SK-N-SH treated with all-trans-retinoic acid at 6 μM for 48 hours (cell line): ENCODE results near the gene IFT25.

Experiments
- ATAC-seq: fragments of 200-7000 bp; cut with Tn5 transposase; 3 replicates; pipeline ENCODE4 v1.9.1; 2020; ENCODE audit warnings: mild to moderate bottlenecking, moderate library complexity
- ARNTL ChIP-seq: fragments of 450-650 bp; formaldehyde crosslinking; IDR thresholded peaks from 2 replicates; pipeline ENCODE4 v1.5.0; 2020; ENCODE audit warnings: low read depth, mild to moderate bottlenecking, moderate library complexity, borderline replicate concordance
- BACH2 ChIP-seq: fragments of 250-450 bp; sonication (Bioruptor Pico); IDR thresholded peaks from 2 replicates; pipeline ENCODE4 v1.9.0; 2021; ENCODE audit warnings: mild to moderate bottlenecking, borderline replicate concordance
- CREB5 ChIP-seq: fragments of 250-450 bp; sonication (Bioruptor Pico); IDR thresholded peaks from 2 replicates; pipeline ENCODE4 v1.5.1; 2020; ENCODE audit warnings: low read depth, mild to moderate bottlenecking, moderate library complexity
- CSDC2 ChIP-seq: fragments of 250-450 bp; sonication (Bioruptor Pico); IDR thresholded peaks from 2 replicates; pipeline ENCODE4 v1.5.0; 2020; ENCODE audit warnings: mild to moderate bottlenecking, moderate library complexity
- CSRNP3 ChIP-seq: fragments of 250-450 bp; sonication (Bioruptor Pico); IDR thresholded peaks from 2 replicates; pipeline ENCODE4 v1.5.1; 2021; ENCODE audit warnings: mild to moderate bottlenecking, moderate library complexity
- ESRRG ChIP-seq: fragments of 250-450 bp; sonication (Bioruptor Pico); IDR thresholded peaks from 2 replicates; pipeline ENCODE4 v1.6.1; 2021; ENCODE audit warnings: mild to moderate bottlenecking
- GLIS3 ChIP-seq: fragments of 250-450 bp; sonication (Bioruptor Pico); IDR thresholded peaks from 2 replicates; pipeline ENCODE4 v1.5.0; 2020; ENCODE audit warnings: mild to moderate bottlenecking, moderate library complexity
- ISL1 ChIP-seq: fragments of 250-450 bp; sonication (Bioruptor Pico); IDR thresholded peaks from 2 replicates; pipeline ENCODE4 v2.1.2; 2022; ENCODE audit warnings: mild to moderate bottlenecking, moderate library complexity
- OSR1 ChIP-seq: fragments of 250-450 bp; sonication (Bioruptor Pico); IDR thresholded peaks from 2 replicates; pipeline ENCODE4 v1.8.0; 2022; ENCODE audit warnings: moderate library complexity, mild to moderate bottlenecking, inconsistent platforms
- PATZ1 ChIP-seq: fragments of 250-450 bp; sonication (Bioruptor Pico); IDR thresholded peaks from 2 replicates; pipeline ENCODE4 v1.8.0; 2020; ENCODE audit warnings: mild to moderate bottlenecking, moderate library complexity, borderline replicate concordance
- POU6F1 ChIP-seq: fragments of 250-450 bp; sonication (Bioruptor Pico); IDR thresholded peaks from 2 replicates; pipeline ENCODE4 v1.8.0; 2021; ENCODE audit warnings: low read depth, mild to moderate bottlenecking, moderate library complexity, borderline replicate concordance
- PPARA ChIP-seq: fragments of 250-450 bp; sonication (Bioruptor Pico); IDR thresholded peaks from 2 replicates; pipeline ENCODE4 v1.5.0; 2020; ENCODE audit warnings: mild to moderate bottlenecking, borderline replicate concordance
- RARB ChIP-seq: fragments of 250-450 bp; sonication (Bioruptor Pico); IDR thresholded peaks from 2 replicates; pipeline ENCODE4 v1.8.0; 2021; ENCODE audit warnings: mild to moderate bottlenecking, moderate library complexity
- SNAI2 ChIP-seq: fragments of 250-450 bp; sonication (Bioruptor Pico); IDR thresholded peaks from 2 replicates; pipeline ENCODE4 v1.5.0; 2020; ENCODE audit warnings: mild to moderate bottlenecking, moderate library complexity
- TSHZ2 ChIP-seq: fragments of 250-450 bp; sonication (Bioruptor Pico); IDR thresholded peaks from 2 replicates; pipeline ENCODE4 v1.5.0; 2020; ENCODE audit warnings: mild to moderate bottlenecking, moderate library complexity
- ZC3H10 ChIP-seq: fragments of 250-450 bp; sonication (Bioruptor Pico); IDR thresholded peaks from 2 replicates; pipeline ENCODE4 v1.5.1; 2021; ENCODE audit warnings: mild to moderate bottlenecking, moderate library complexity
- ZFP3 ChIP-seq: fragments of 250-450 bp; sonication (Bioruptor Pico); IDR thresholded peaks from 2 replicates; pipeline ENCODE4 v1.5.0; 2020; ENCODE audit warnings: mild to moderate bottlenecking, moderate library complexity
- ZFP30 ChIP-seq: fragments of 450-650 bp; formaldehyde crosslinking; IDR thresholded peaks from 2 replicates; pipeline ENCODE4 v1.5.0; 2022; ENCODE audit warnings: mild to moderate bottlenecking, moderate library complexity
- ZNF565 ChIP-seq: fragments of 450-650 bp; formaldehyde crosslinking; conservative IDR thresholded peaks from 2 replicates; pipeline ENCODE4 v1.5.0; 2020; ENCODE audit warnings: low read depth, mild to moderate bottlenecking, moderate library complexity
- ZNF70 ChIP-seq: fragments of 450-650 bp; formaldehyde crosslinking; IDR thresholded peaks from 2 replicates; pipeline ENCODE4 v1.5.0; 2020; ENCODE audit warnings: mild to moderate bottlenecking, moderate library complexity
- ZNF8 ChIP-seq: fragments of 450-650 bp; formaldehyde crosslinking; IDR thresholded peaks from 2 replicates; pipeline ENCODE4 v1.5.0; 2020; ENCODE audit warnings: mild to moderate bottlenecking, moderate library complexity

IFT25 gene

GRCh38 chr1:53968125-53968513 lies 22.6 kb upstream of the IFT25 start (continued):
- TF ChIP-seq ZNF70 (CRISPR knock-in tag) (no peak), ISL1 (CRISPR knock-in tag) (no peak), ZNF565 (no peak), ARNTL (CRISPR knock-in tag) (no peak), RARB (CRISPR knock-in tag) (no peak), ZNF8 (no peak), ZFP30 (no peak)

- no peak for ATAC-seq
- TF ChIP-seq CREB5: no peak
- TF ChIP-seq ARNTL (CRISPR knock-in tag): no peak
- TF ChIP-seq PPARA (CRISPR knock-in tag): no peak
- no peak for TF ChIP-seq ZFP3
- no peak for TF ChIP-seq ZC3H10 (CRISPR knock-in tag)
- TF ChIP-seq SNAI2 (CRISPR knock-in tag): no peak
- no peak for TF ChIP-seq OSR1 (CRISPR knock-in tag)
- TF ChIP-seq ISL1 (CRISPR knock-in tag): no peak
- TF ChIP-seq CSRNP3 (CRISPR knock-in tag): no peak
- TF ChIP-seq PATZ1 (CRISPR knock-in tag): no peak
- no peak for TF ChIP-seq BACH2 (CRISPR knock-in tag)
- TF ChIP-seq ESRRG (CRISPR knock-in tag): no peak
- TF ChIP-seq POU6F1 (CRISPR knock-in tag): no peak
- no peak for TF ChIP-seq ZNF70 (CRISPR knock-in tag)
- TF ChIP-seq GLIS3 (CRISPR knock-in tag): no peak
Measured at GRCh38 chr1:53967409-53968124, 22.1 kb upstream of the IFT25 start.

- TF ChIP-seq ZFP30 (no peak), ESRRG (CRISPR knock-in tag) (no peak), OSR1 (CRISPR knock-in tag) (no peak), CSDC2 (CRISPR knock-in tag) (no peak), PATZ1 (CRISPR knock-in tag) (no peak), POU6F1 (CRISPR knock-in tag) (no peak), ZFP3 (no peak), ZC3H10 (CRISPR knock-in tag) (no peak), PPARA (CRISPR knock-in tag) (no peak), ARNTL (CRISPR knock-in tag) (no peak), ISL1 (CRISPR knock-in tag) (no peak), TSHZ2 (no peak), BACH2 (CRISPR knock-in tag) (no peak), CSRNP3 (CRISPR knock-in tag) (no peak), RARB (CRISPR knock-in tag) (no peak), ZNF70 (CRISPR knock-in tag) (no peak)
- no peak for ATAC-seq
Measured at GRCh38 chr1:53966794-53967193, 21.3 kb upstream of the IFT25 start.
